Measurements from ENCODE around the gene TNIP1. TPM values are rescaled to one million over a fixed set of nuclear protein-coding genes. Genes with fewer than 3 reads are reported as not detected.

TNIP1 gene
- total and polyA plus RNA-seq, 2 experiments from 2014 or later: 57.0 to 64.6 TPM

GRCh38 chr5:151118913-151119575 is 38.2 kb upstream of the TNIP1 start:
- no peak for TF ChIP-seq CTCF (IDR thresholded peaks at IDR 0.05; ENCODE audit: poor library complexity)
- no peak for TF ChIP-seq EZH2 (IDR thresholded peaks at IDR 0.05; ENCODE audit: borderline replicate concordance)
- TF ChIP-seq EZH2phosphoT487 (IDR thresholded peaks at IDR 0.05; ENCODE audit: low read depth, severe bottlenecking, unreplicated experiment): no peak
- H3K4me3 ChIP-seq: no peak overlapping the region
- H3K9me3 ChIP-seq (ENCODE audit: low read depth): no peaks in the 10 kb centered on the region
- no peaks in the 10 kb centered on the region for H3K79me2 ChIP-seq
- DNase-seq (ENCODE audit: low spot score): no peak
- H3K9me2 ChIP-seq (replicated peaks; ENCODE audit: insufficient read depth): no peaks in the 10 kb centered on the region
- no peak overlapping the region for H2AFZ ChIP-seq
- 91% methylated on average over 7 of the region's 7 CpGs for WGBS (ENCODE audit: low lambda C conversion rate, missing lambda C conversion rate)
- no peak overlapping the region for H3K4me2 ChIP-seq
- peaks cover 3% of the 10 kb centered on the region for H3K4me1 ChIP-seq (ENCODE audit: insufficient read depth)
- H3K27ac ChIP-seq: no peak overlapping the region
- no peaks in the 10 kb centered on the region for H3K27me3 ChIP-seq
- H4K20me1 ChIP-seq (ENCODE audit: insufficient read depth, poor library complexity, severe bottlenecking): no peaks in the 10 kb centered on the region
- H3K36me3 ChIP-seq (replicated peaks; ENCODE audit: insufficient read depth, low read depth): no peaks in the 10 kb centered on the region

GRCh38 chr5:151115272-151115905 is 34.6 kb upstream of the TNIP1 start:
- Histone ChIP-seq H3K27ac (no peak overlapping the region), H3K27me3 (no peaks in the 10 kb centered on the region), H3K9me3 (ENCODE audit: low read depth) (no peaks in the 10 kb centered on the region), H3K9me2 (replicated peaks; ENCODE audit: insufficient read depth) (no peaks in the 10 kb centered on the region), H3K4me2 (no peak overlapping the region), H3K36me3 (replicated peaks; ENCODE audit: insufficient read depth, low read depth) (no peaks in the 10 kb centered on the region), H2AFZ (no peak overlapping the region), H4K20me1 (ENCODE audit: insufficient read depth, poor library complexity, severe bottlenecking) (no peaks in the 10 kb centered on the region), H3K4me3 (no peak overlapping the region), H3K4me1 (ENCODE audit: insufficient read depth) (peaks cover 3% of the 10 kb centered on the region), H3K79me2 (no peaks in the 10 kb centered on the region)
- 10% methylated on average over 7 of the region's 7 CpGs for whole genome bisulfite sequencing (ENCODE audit: low lambda C conversion rate, missing lambda C conversion rate)
- DNase-seq (ENCODE audit: low spot score): peak; percentile 77
- TF ChIP-seq CTCF (IDR thresholded peaks at IDR 0.05; ENCODE audit: poor library complexity): peak; percentile 90
- no peak for TF ChIP-seq EZH2 (IDR thresholded peaks at IDR 0.05; ENCODE audit: borderline replicate concordance)

DNA sequence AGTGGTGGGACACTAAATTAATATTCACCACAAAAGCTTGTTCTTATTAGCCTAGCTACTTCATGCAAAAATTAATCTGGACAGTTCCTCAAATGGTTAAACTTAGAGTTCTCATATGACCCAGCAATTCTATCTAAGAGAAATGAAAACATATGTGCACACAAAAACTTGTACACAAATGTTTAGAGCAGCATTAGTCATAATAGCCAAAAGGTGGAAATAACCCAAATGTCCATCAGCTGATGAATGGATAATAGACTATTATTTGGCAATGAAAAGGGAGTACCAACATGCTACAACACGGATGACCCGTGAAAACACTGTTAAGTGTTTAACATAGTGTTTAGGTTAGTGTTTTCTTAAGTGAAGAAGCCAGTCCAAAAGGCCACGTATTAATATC is 32.8 kb upstream of the TNIP1 start:
- Histone ChIP-seq H3K9me3 (ENCODE audit: low read depth) (no peaks in the 10 kb centered on the region), H3K27ac (no peak overlapping the region), H3K4me3 (no peak overlapping the region), H3K27me3 (no peaks in the 10 kb centered on the region), H4K20me1 (ENCODE audit: insufficient read depth, poor library complexity, severe bottlenecking) (no peaks in the 10 kb centered on the region), H3K79me2 (no peaks in the 10 kb centered on the region), H3K9me2 (replicated peaks; ENCODE audit: insufficient read depth) (no peaks in the 10 kb centered on the region), H3K36me3 (replicated peaks; ENCODE audit: insufficient read depth, low read depth) (no peaks in the 10 kb centered on the region), H3K4me1 (ENCODE audit: insufficient read depth) (no peaks in the 10 kb centered on the region), H2AFZ (no peak overlapping the region), H3K4me2 (no peak overlapping the region)
- WGBS (ENCODE audit: low lambda C conversion rate, missing lambda C conversion rate): 82% methylated on average over 3 of the region's 3 CpGs
- no peak for DNase-seq (ENCODE audit: low spot score)
- TF ChIP-seq CTCF (IDR thresholded peaks at IDR 0.05; ENCODE audit: poor library complexity): no peak
